Spleen (tissue), 7 donors: ENCODE measurements around the gene CTNNA2.

Source experiments
- POLR2A ChIP-seq, 3 donors: fragments of 450-650 bp; IDR thresholded peaks; one replicate each; pipeline ENCODE4 v1.5.1; 2017; ENCODE audit warnings: antibody characterized with exemption in 3 of 3, mild to moderate bottlenecking in 1 of 3
- POLR2AphosphoS5 ChIP-seq, 3 donors: sonication (generic); formaldehyde crosslinking; IDR thresholded peaks; one replicate each; pipeline ENCODE4 v1.5.1; 2017; ENCODE audit warnings: antibody characterized with exemption in 3 of 3
- TF ChIP-seq, protein P1 (sequence below), 11 experiments: fragments of 200-600 bp in 7 of 11; fragments of 450-650 bp in 4 of 11; sonication (generic) in 4 of 11; IDR thresholded peaks in 8 of 11; conservative IDR thresholded peaks in 3 of 11; 1 replicate in 7 of 11; 2 replicates in 4 of 11; pipeline versions ENCODE4 v1.4.0 to v1.8.0; 2016 to 2021; ENCODE audit warnings: antibody characterized with exemption in 11 of 11, inconsistent platforms in 4 of 11, mild to moderate bottlenecking in 1 of 11
- donor health status: DM: no; HTN: no; CAD: no; lungs with moderate emphysema.
- donor health status: DM: no; HTN: no; CAD: no.
- donor health status: DM: no; HTN: no; CAD: no.

DNA sequence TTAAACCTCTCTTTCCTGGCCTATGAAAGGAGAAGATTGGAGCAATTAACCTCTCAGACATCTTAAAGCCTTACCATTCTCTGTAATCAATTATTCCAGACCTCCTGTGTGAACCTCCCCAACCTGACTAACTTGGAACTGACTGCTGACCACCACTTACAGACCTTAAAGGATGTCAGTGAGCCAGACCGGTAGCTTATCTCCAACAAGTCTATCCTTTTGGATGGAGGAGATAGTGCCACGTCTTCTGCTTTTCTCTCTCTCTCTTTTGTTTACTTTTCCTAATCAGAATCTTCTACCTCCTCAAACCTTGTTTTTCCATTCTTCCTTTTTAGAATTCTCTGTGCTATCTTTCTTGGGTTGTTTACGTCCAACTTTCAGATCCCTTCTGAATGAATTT, 734.5 kb downstream of the CTNNA2 start:
- TF ChIP-seq, protein P1, sequence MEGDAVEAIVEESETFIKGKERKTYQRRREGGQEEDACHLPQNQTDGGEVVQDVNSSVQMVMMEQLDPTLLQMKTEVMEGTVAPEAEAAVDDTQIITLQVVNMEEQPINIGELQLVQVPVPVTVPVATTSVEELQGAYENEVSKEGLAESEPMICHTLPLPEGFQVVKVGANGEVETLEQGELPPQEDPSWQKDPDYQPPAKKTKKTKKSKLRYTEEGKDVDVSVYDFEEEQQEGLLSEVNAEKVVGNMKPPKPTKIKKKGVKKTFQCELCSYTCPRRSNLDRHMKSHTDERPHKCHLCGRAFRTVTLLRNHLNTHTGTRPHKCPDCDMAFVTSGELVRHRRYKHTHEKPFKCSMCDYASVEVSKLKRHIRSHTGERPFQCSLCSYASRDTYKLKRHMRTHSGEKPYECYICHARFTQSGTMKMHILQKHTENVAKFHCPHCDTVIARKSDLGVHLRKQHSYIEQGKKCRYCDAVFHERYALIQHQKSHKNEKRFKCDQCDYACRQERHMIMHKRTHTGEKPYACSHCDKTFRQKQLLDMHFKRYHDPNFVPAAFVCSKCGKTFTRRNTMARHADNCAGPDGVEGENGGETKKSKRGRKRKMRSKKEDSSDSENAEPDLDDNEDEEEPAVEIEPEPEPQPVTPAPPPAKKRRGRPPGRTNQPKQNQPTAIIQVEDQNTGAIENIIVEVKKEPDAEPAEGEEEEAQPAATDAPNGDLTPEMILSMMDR (IDR thresholded peaks at IDR 0.05 in 8 of 11, conservative IDR thresholded peaks at IDR 0.05 in 3 of 11): no peak
- TF ChIP-seq POLR2A (IDR thresholded peaks at IDR 0.05) (no peak), POLR2AphosphoS5 (IDR thresholded peaks at IDR 0.05) (no peak)
